GM12875 (cell line): Measurements from ENCODE around the gene RNASEH2A.

Experiments
- H3K4me3 ChIP-seq: one replicate; pipeline ENCODE4 v1.5.1; 2011; ENCODE audit warnings: low read depth, low read length, control low read depth
- CTCF ChIP-seq: IDR thresholded peaks from 2 replicates; pipeline ENCODE4 v1.5.1; 2011; ENCODE audit warnings: low read depth, mild to moderate bottlenecking, control low read depth, inconsistent platforms, low read length, moderate library complexity, borderline replicate concordance; ENCODE audit not compliant: insufficient read depth

The RNASEH2A gene

GRCh38 chr19:12790628-12791344 is 15.6 kb upstream of the RNASEH2A start:
- H3K4me3 ChIP-seq = peak overlapping the region; percentile 95
- TF ChIP-seq CTCF = no peak

- peak; percentile 20; the same call in 1 of the 2 replicates for TF ChIP-seq CTCF
- peak within 1 kb of the TSS; percentile 95 for H3K4me3 ChIP-seq
Observed at GRCh38 chr19:12791345-12792050, 14.9 kb upstream of the RNASEH2A start, which contains the start of gene JUNB. TSS of gene JUNB (plus strand) at chr19:12791486. CDS start at chr19:12791772, 286 bp downstream.

GRCh38 chr19:12792051-12792852 is 14.1 kb upstream of the RNASEH2A start:
- peak overlapping the region; percentile 95 for H3K4me3 ChIP-seq
- no peak for TF ChIP-seq CTCF

- no peak for TF ChIP-seq CTCF
- H3K4me3 ChIP-seq = peak overlapping the region; percentile 95
Observed at GRCh38 chr19:12792853-12793289, 13.5 kb upstream of the RNASEH2A start.

- H3K4me3 ChIP-seq = peak overlapping the region; percentile 95
Observed at GRCh38 chr19:12793290-12794195, 12.8 kb upstream of the RNASEH2A start.

More at GRCh38 chr19:12793290-12794195, 12.8 kb upstream of the RNASEH2A start:
- 0 out of 2 replicates have a peak, but pooled peaks have one; percentile 2 for TF ChIP-seq CTCF
